Heart left ventricle (tissue), 16 donors: Measurements from ENCODE around the gene MAP3K9. TPM values are rescaled to one million over a fixed set of nuclear protein-coding genes. Genes with fewer than 3 reads are reported as not detected.

Source experiments
- ATAC-seq, 4 donors: fragments of 200-7000 bp; cut with Tn5 transposase; one replicate each; pipeline ENCODE4 v1.9.1; 2020 to 2022; ENCODE audit warnings: moderate library complexity in 4 of 4, mild to moderate bottlenecking in 3 of 4, moderate number of reproducible peaks in 1 of 4
- DNase-seq, 5 donors: peaks; one replicate each; pipeline ENCODE4 v3.0.0-alpha.2; 2020
- H3K27ac ChIP-seq, 12 donors: fragments of 200-600 bp; sonication (generic) in 4 of 12; one replicate each; pipeline versions ENCODE4 v1.5.0 to v1.8.0; 2016 to 2022; ENCODE audit warnings: mild to moderate bottlenecking in 2 of 12
- H3K27me3 ChIP-seq, 9 donors: fragments of 200-600 bp; sonication (generic) in 2 of 9; one replicate each; pipeline versions ENCODE4 v1.5.1 to v1.8.0; 2016 to 2022; ENCODE audit warnings: mild to moderate bottlenecking in 3 of 9
- H3K36me3 ChIP-seq, 9 donors: fragments of 200-600 bp; sonication (generic) in 2 of 9; one replicate each; pipeline versions ENCODE4 v1.5.0 to v1.8.0; 2018 to 2022; ENCODE audit warnings: mild to moderate bottlenecking in 2 of 9
- H3K4me1 ChIP-seq, 12 donors: fragments of 200-600 bp; sonication (generic) in 4 of 12; one replicate each; pipeline versions ENCODE4 v1.5.0 to v1.8.0; 2016 to 2022; ENCODE audit warnings: mild to moderate bottlenecking in 3 of 12
- H3K4me3 ChIP-seq, 12 donors: fragments of 200-600 bp; sonication (generic) in 4 of 12; one replicate each; pipeline versions ENCODE4 v1.5.0 to v1.8.0; 2017 to 2022; ENCODE audit warnings: mild to moderate bottlenecking in 9 of 12, moderate library complexity in 4 of 12
- H3K9me3 ChIP-seq, 12 donors: fragments of 200-600 bp; sonication (generic) in 4 of 12; one replicate each; pipeline versions ENCODE4 v1.5.0 to v1.8.0; 2016 to 2022; ENCODE audit warnings: mild to moderate bottlenecking in 1 of 12
- CTCF ChIP-seq, 12 donors: fragments of 200-600 bp; sonication (generic) in 4 of 12; IDR thresholded peaks; one replicate each; pipeline versions ENCODE4 v1.5.0 to v1.8.0; 2018 to 2022; ENCODE audit warnings: antibody characterized with exemption in 12 of 12, mild to moderate bottlenecking in 5 of 12
- POLR2A ChIP-seq, 2 donors: fragments of 450-650 bp; IDR thresholded peaks; one replicate each; pipeline ENCODE4 v1.6.1; 2017; ENCODE audit warnings: antibody characterized with exemption in 2 of 2, mild to moderate bottlenecking in 2 of 2, moderate library complexity in 2 of 2
- WGBS, 4 donors: extraction: QIAGEN DNeasy Blood & Tissue Kit in 2 of 4; methylation state at CpG; one replicate each; pipeline versions ENCODE4 v1.1.5 to v1.1.7; 2013 to 2018; 5-methylcytosine and 5-hydroxymethylcytosine counted together
- intact Hi-C, 10 donors: fragments of 100-400 bp; cut with DNase I; formaldehyde crosslinking; loops; one replicate each; pipeline versions ENCODE4 v1.11.1 to v1.14.2; 2022
- polyA plus RNA-seq, 2 donors: library from polyadenylated mRNA; stranded (reverse); fragments of 200-250 nt; gene quantifications; one replicate each; pipeline ENCODE4 v1.2.3, GENCODE V29; 2013
- total RNA-seq, 9 donors: library from RNA; depleted of rRNA in 2 of 9; stranded (reverse); fragments of >200 nt in 2 of 9; fragmentation: NEBNext Ultra II Directional in 3 of 9; extraction: Animal tissue kit (Norgen Biotek cat#: 25700) in 3 of 9; gene quantifications; one replicate each; pipeline versions ENCODE4 v1.1.0 to v1.2.4, GENCODE V29; 2016 to 2023
- donor health status: ischemic (EF 13 %, LVEDD 7.1; RV severe dilation, severe dysfunction).
- donor health status: healthy with polysubstance abuse.
- donor health status: DM: no; HTN: yes; CAD: no.
- donor health status: DM: no; HTN: no; CAD: no.
- donor health status: ischemic (EF 25% LVEDD 6.9; RV normal size, moderate dysfunction).
- donor health status: ischemic (EF 25% LVEDD 5.7; RV mildly dilated, moderate dysfunction).
- donor health status: healthy.
- donor health status: DM: yes; HTN: yes; CAD: no.
- donor health status: ischemic (EF 35%, LVEDD 5.7; RV mildly dilated, moderate dysfunction).
- donor health status: nonischemic (EF 11% LVEDD 7.7; RV severe dilation, severe dysfunction).
- donor health status: DM: yes; HTN: yes; CAD: no.
- donor health status: PGD.
- donor health status: ischemic (EF 29% LVEDD 5.4; RV normal size, mild dysfunction).
- donor health status: nonischemic (EF 23%, LVEDD 6.1; RV moderate dilation, normal function).

The MAP3K9 gene
- total and polyA plus RNA-seq, 11 donors = 0.91 to 3.8 (median 1.7) TPM

- intact Hi-C loops = no loop called here
- peak overlapping the region; percentile 38 to 94 (median 74) for H3K4me3 ChIP-seq
- DNase-seq = peak in 3 of 5 donors; percentile 31 to 76 (median 38)
- ATAC-seq = peak in 2 of 4 donors; percentile 16 to 20
- H3K27me3 ChIP-seq = peaks cover 0 to 36% (median 20%) of the 10 kb centered on the region in 9 donors
- H3K4me1 ChIP-seq = peaks cover 0 to 22% (median 6%) of the 10 kb centered on the region in 12 donors
- H3K27ac ChIP-seq = peak overlapping the region in 7 of 12 donors; percentile 24 to 75 (median 47)
- TF ChIP-seq CTCF (IDR thresholded peaks at IDR 0.05) (no peak), POLR2A (IDR thresholded peaks at IDR 0.05) (no peak)
- H3K36me3 ChIP-seq = no peaks in the 10 kb centered on the region
- 0 to 2% (median 1%) methylated on average over 19 to 77 of the region's 77 CpGs for WGBS, 4 donors
- no peaks in the 10 kb centered on the region for H3K9me3 ChIP-seq
These were observed 693 bp downstream of the MAP3K9 start for GRCh38 chr14:70808416-70809224.

DNA sequence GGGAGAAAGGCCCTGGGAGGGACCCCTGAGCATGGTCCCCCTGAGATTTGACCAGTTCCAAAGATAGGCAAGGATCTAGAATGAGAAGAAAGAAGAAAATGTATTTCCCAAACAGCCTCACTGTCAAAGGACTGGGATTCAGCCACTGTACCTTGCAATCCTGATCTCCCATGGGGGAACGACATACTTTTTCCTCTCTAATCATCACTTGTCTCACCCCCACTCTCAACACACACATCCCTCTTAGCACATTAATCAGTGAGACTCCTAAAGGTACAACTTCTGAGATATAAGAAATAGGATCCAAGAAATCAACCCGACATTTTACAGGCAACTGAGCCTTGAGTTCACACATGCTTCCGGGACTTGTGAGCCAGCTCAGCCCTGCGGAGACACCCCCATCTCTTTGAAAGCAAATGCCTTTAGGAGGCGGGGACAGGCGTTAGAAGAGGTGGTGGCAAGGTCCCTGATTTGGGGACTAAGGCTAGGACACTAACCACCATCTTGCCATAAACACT, 1.4 kb downstream of the MAP3K9 start:
- ATAC-seq (no peak), DNase-seq (no peak)
- Histone ChIP-seq H3K27ac (no peak overlapping the region), H3K9me3 (no peaks in the 10 kb centered on the region), H3K4me1 (peaks cover 0 to 24% (median 6%) of the 10 kb centered on the region in 12 donors), H3K27me3 (peaks cover 0 to 36% (median 20%) of the 10 kb centered on the region in 9 donors), H3K4me3 (peak overlapping the region in 10 of 12 donors; percentile 65 to 94 (median 75)), H3K36me3 (no peaks in the 10 kb centered on the region)
- WGBS, 4 donors = 16 to 23% (median 20%) methylated on average over 6 of the region's 6 CpGs
- intact Hi-C loops = no loop called here
- TF ChIP-seq POLR2A (IDR thresholded peaks at IDR 0.05) = no peak
- TF ChIP-seq CTCF (IDR thresholded peaks at IDR 0.05) = no peak

- 72 to 86% (median 77%) methylated on average over 1 of the region's 1 CpG for WGBS, 4 donors
- H3K27ac ChIP-seq = no peak overlapping the region
- DNase-seq = no peak
- intact Hi-C loops = no loop called here
- ATAC-seq = no peak
- no peaks in the 10 kb centered on the region for H3K36me3 ChIP-seq
- H3K4me3 ChIP-seq = no peak overlapping the region
- peaks cover 0 to 35% (median 20%) of the 10 kb centered on the region in 9 donors for H3K27me3 ChIP-seq
- no peaks in the 10 kb centered on the region for H3K9me3 ChIP-seq
- peaks cover 0 to 18% (median 6%) of the 10 kb centered on the region in 12 donors for H3K4me1 ChIP-seq
- no peak for TF ChIP-seq POLR2A (IDR thresholded peaks at IDR 0.05)
- no peak for TF ChIP-seq CTCF (IDR thresholded peaks at IDR 0.05)
These were observed 4.7 kb downstream of the MAP3K9 start for GRCh38 chr14:70804556-70805162.
